MCF 10A (cell line): ENCODE results near the gene CISD3. TPM values are rescaled to one million over a fixed set of nuclear protein-coding genes. Genes with fewer than 3 reads are reported as not detected.

ENCODE experiments used
- BruUV-seq: library from RNA; stranded (reverse); fragments of 400-500 nt; replicated peaks from 2 replicates; lab custom pipeline; 2021; lab: Mats Ljungman, UMichigan
- CTCF ChIA-PET: fragments of 300-600 bp; sonication (Branson Sonifier 250); formaldehyde crosslinking; extraction: SDS; loops from one replicate; lab custom pipeline; 2021; ENCODE audit warnings: antibody characterized with exemption, inconsistent platforms; lab: Yijun Ruan, JAX
- POLR2A ChIA-PET: fragments of 300-600, 350-650 bp; sonication (Branson Sonifier 250); formaldehyde crosslinking; extraction: SDS; loops from one replicate; lab custom pipeline; 2020; ENCODE audit warnings: antibody characterized with exemption, inconsistent platforms; lab: Yijun Ruan, JAX
- DNase-seq: peaks from one replicate; pipeline ENCODE4 v3.0.0-alpha.2; 2018; ENCODE audit not compliant: unreplicated experiment
- H3K27ac Mint-ChIP-seq: one replicate; pipeline ENCODE4 v1.8.0; 2022; ENCODE audit warnings: mild to moderate bottlenecking, low read depth, mixed read lengths; ENCODE audit not compliant: unreplicated experiment
- H3K27me3 Mint-ChIP-seq: one replicate; pipeline ENCODE4 v1.8.0; 2022; ENCODE audit warnings: mixed read lengths; ENCODE audit not compliant: insufficient read depth, unreplicated experiment
- H3K36me3 Mint-ChIP-seq: one replicate; pipeline ENCODE4 v1.8.0; 2022; ENCODE audit warnings: mild to moderate bottlenecking, moderate library complexity, mixed read lengths; ENCODE audit not compliant: insufficient read depth, unreplicated experiment
- H3K4me1 Mint-ChIP-seq: one replicate; pipeline ENCODE4 v1.8.0; 2022; ENCODE audit warnings: mixed read lengths; ENCODE audit not compliant: insufficient read depth, unreplicated experiment
- H3K4me3 Mint-ChIP-seq: one replicate; pipeline ENCODE4 v1.8.0; 2022; ENCODE audit warnings: mild to moderate bottlenecking, moderate library complexity, mixed read lengths; ENCODE audit not compliant: unreplicated experiment
- H3K9me3 Mint-ChIP-seq: one replicate; pipeline ENCODE4 v1.8.0; 2022; ENCODE audit warnings: mixed read lengths; ENCODE audit not compliant: unreplicated experiment
- CTCF ChIP-seq: fragments of 200-600 bp; IDR thresholded peaks from one replicate; pipeline ENCODE4 v1.8.0; 2022; ENCODE audit warnings: antibody characterized with exemption, mild to moderate bottlenecking; ENCODE audit not compliant: unreplicated experiment
- intact Hi-C: fragments of 100-400 bp; cut with micrococcal nuclease; formaldehyde crosslinking; loops from 2 replicates; pipeline ENCODE4 v1.14.1; 2022
- total RNA-seq: library from RNA; stranded (reverse); gene quantifications from 2 replicates; pipeline ENCODE4 v1.2.3, GENCODE V29; 2022

CISD3 gene
- total RNA-seq, 1 experiment from 2014 or later: 42.0 TPM

GRCh38 chr17:38743556-38744171, 13.5 kb downstream of the CISD3 start:
- DNase-seq: no peak
- H3K27ac Mint-ChIP-seq: no peak overlapping the region
- H3K9me3 Mint-ChIP-seq: no peaks in the 10 kb centered on the region
- CTCF ChIA-PET: interaction anchor here (0.6 to 5.4 kb wide), 5 partner anchors 9 to 395 kb away, joined by 3 to 45 read pairs (median 4); partner anchors contain the start of gene CISD3
- TF ChIP-seq CTCF: no peak
- H3K36me3 Mint-ChIP-seq: peaks cover 29% of the 10 kb centered on the region
- no peak overlapping the region for H3K4me3 Mint-ChIP-seq
- POLR2A ChIA-PET: interaction anchor here (0.6 to 1.7 kb wide), 4 partner anchors 8 to 177 kb away, joined by 3 read pairs; no protein-coding TSS in a partner anchor
- intact Hi-C loops: no loop called here
- H3K4me1 Mint-ChIP-seq: peaks cover 36% of the 10 kb centered on the region
- BruUV-seq: no TSS peak
- no peaks in the 10 kb centered on the region for H3K27me3 Mint-ChIP-seq

- intact Hi-C loops: no loop called here
- no peak for DNase-seq
- peaks cover 42% of the 10 kb centered on the region for H3K4me1 Mint-ChIP-seq
- no peak overlapping the region for H3K4me3 Mint-ChIP-seq
- no TSS peak for BruUV-seq
- H3K27me3 Mint-ChIP-seq: no peaks in the 10 kb centered on the region
- H3K36me3 Mint-ChIP-seq: peaks cover 18% of the 10 kb centered on the region
- CTCF ChIA-PET: interaction anchor here (0.7 to 5.4 kb wide), 2 partner anchors 11 to 76 kb away, joined by 3 to 45 read pairs; no protein-coding TSS in a partner anchor
- TF ChIP-seq CTCF: no peak
- no peak overlapping the region for H3K27ac Mint-ChIP-seq
- no peaks in the 10 kb centered on the region for H3K9me3 Mint-ChIP-seq
- POLR2A ChIA-PET: interaction anchor here (2.0 to 2.5 kb wide), 3 partner anchors 10 to 40 kb away, joined by 7 to 11 read pairs (median 10); partner anchors contain the start of genes CISD3 and MLLT6
These were observed 15.4 kb downstream of the CISD3 start for GRCh38 chr17:38745545-38745944.

GRCh38 chr17:38746004-38746848, 16.1 kb downstream of the CISD3 start:
- intact Hi-C loops: no loop called here
- TF ChIP-seq CTCF: no peak
- peaks cover 22% of the 10 kb centered on the region for H3K36me3 Mint-ChIP-seq
- H3K9me3 Mint-ChIP-seq: no peaks in the 10 kb centered on the region
- no peaks in the 10 kb centered on the region for H3K27me3 Mint-ChIP-seq
- H3K4me3 Mint-ChIP-seq: peak overlapping the region; percentile 96
- peaks cover 49% of the 10 kb centered on the region for H3K4me1 Mint-ChIP-seq
- ChIA-PET CTCF (interaction anchor here (1.0 to 5.4 kb wide), 3 partner anchors 9 to 15 kb away, joined by 3 to 45 read pairs (median 4); no protein-coding TSS in a partner anchor), POLR2A (interaction anchor here (0.7 to 2.5 kb wide), 4 partner anchors 10 to 716 kb away, joined by 3 to 11 read pairs (median 8); partner anchors contain the start of genes CISD3 and MLLT6)
- peak overlapping the region; percentile 20 for H3K27ac Mint-ChIP-seq
- no TSS peak for BruUV-seq
- no peak for DNase-seq
